ENCODE measurements around the gene TNNI3K. TPM values are rescaled to one million over a fixed set of nuclear protein-coding genes. Genes with fewer than 3 reads are reported as not detected.

The TNNI3K gene
- total RNA-seq, 6 donors from 2014 or later, result 0.72 to 2.8 (median 2.1) TPM; not detected in 1

GRCh38 chr1:74457253-74457652 lies 222.1 kb downstream of the TNNI3K start:
- DNase-seq (no peak), ATAC-seq (ENCODE audit: low FRiP score in 2 of 2) (no peak)
- Histone ChIP-seq H3K27ac (no peak overlapping the region), H3K36me3 (no peaks in the 10 kb centered on the region), H3K4me1 (no peaks in the 10 kb centered on the region), H3K9me3 (no peaks in the 10 kb centered on the region), H3K4me3 (no peak overlapping the region), H3K27me3 (no peaks in the 10 kb centered on the region)
- TF ChIP-seq POLR2A (IDR thresholded peaks at IDR 0.05), result no peak
- no peak for TF ChIP-seq EP300 (IDR thresholded peaks at IDR 0.05)
- no peak for TF ChIP-seq CTCF (IDR thresholded peaks at IDR 0.05)
- no peak for TF ChIP-seq POLR2AphosphoS5 (IDR thresholded peaks at IDR 0.05)
- 80 to 81% methylated on average over 2 of the region's 2 CpGs for WGBS, 2 donors

GRCh38 chr1:74463333-74463988 lies 228.3 kb downstream of the TNNI3K start:
- Histone ChIP-seq H3K4me1 (no peaks in the 10 kb centered on the region), H3K36me3 (no peaks in the 10 kb centered on the region), H3K27ac (no peak overlapping the region), H3K27me3 (no peaks in the 10 kb centered on the region), H3K9me3 (no peaks in the 10 kb centered on the region), H3K4me3 (no peak overlapping the region)
- ATAC-seq (ENCODE audit: low FRiP score in 2 of 2) (peak in 1 of 2 donors; percentile 60), DNase-seq (no peak)
- TF ChIP-seq POLR2A (IDR thresholded peaks at IDR 0.05), result no peak
- 59 to 72% methylated on average over 9 of the region's 9 CpGs for WGBS, 2 donors

GRCh38 chr1:74464037-74464436 lies 228.8 kb downstream of the TNNI3K start:
- ATAC-seq (ENCODE audit: low FRiP score in 2 of 2) (peak in 1 of 2 donors; percentile 51), DNase-seq (no peak)
- H3K27ac ChIP-seq, result no peak overlapping the region
- 73 to 79% methylated on average over 6 of the region's 6 CpGs for WGBS, 2 donors
- H3K4me1 ChIP-seq, result no peaks in the 10 kb centered on the region
- no peak for TF ChIP-seq CTCF (IDR thresholded peaks at IDR 0.05)
- TF ChIP-seq POLR2AphosphoS5 (IDR thresholded peaks at IDR 0.05), result no peak
- TF ChIP-seq POLR2A (IDR thresholded peaks at IDR 0.05), result no peak
- no peak for TF ChIP-seq EP300 (IDR thresholded peaks at IDR 0.05)
- no peaks in the 10 kb centered on the region for H3K9me3 ChIP-seq
- no peaks in the 10 kb centered on the region for H3K27me3 ChIP-seq
- H3K4me3 ChIP-seq, result no peak overlapping the region
- H3K36me3 ChIP-seq, result no peaks in the 10 kb centered on the region

- ATAC-seq (ENCODE audit: low FRiP score in 2 of 2), result peak in 1 of 2 donors; percentile 16
Observed at GRCh38 chr1:74465193-74465681, 230.1 kb downstream of the TNNI3K start.

More at GRCh38 chr1:74465193-74465681, 230.1 kb downstream of the TNNI3K start:
- 92 to 96% methylated on average over 11 to 22 of the region's 24 CpGs for WGBS, 2 donors
- no peaks in the 10 kb centered on the region for H3K9me3 ChIP-seq
- no peak overlapping the region for H3K27ac ChIP-seq
- no peak overlapping the region for H3K4me3 ChIP-seq
- peaks cover 0 to 3% (median 0%) of the 10 kb centered on the region in 4 donors for H3K4me1 ChIP-seq
- no peak for TF ChIP-seq EP300 (IDR thresholded peaks at IDR 0.05)
- no peak for TF ChIP-seq CTCF (IDR thresholded peaks at IDR 0.05)
- TF ChIP-seq POLR2AphosphoS5 (IDR thresholded peaks at IDR 0.05), result no peak
- no peak for TF ChIP-seq POLR2A (IDR thresholded peaks at IDR 0.05)
- H3K36me3 ChIP-seq, result no peaks in the 10 kb centered on the region
- no peaks in the 10 kb centered on the region for H3K27me3 ChIP-seq
- DNase-seq, result peak in 1 of 2 donors; percentile 73
